HG02588 (cell line): ENCODE data around the gene HNRNPDL.
A peak's percentile ranks its signal among the peaks of the same experiment; 100 is the strongest.
"Not testable (repeated sequence)": the region's sequence is repeated elsewhere in the genome, so short reads cannot be mapped to it uniquely, and the experiment has no call there.

Experiments
- ATAC-seq: cut with Tn5 transposase; IDR thresholded peaks from one replicate; pipeline ENCODE4 v1.9.1; 2021; ENCODE audit warnings: mild to moderate bottlenecking, moderate library complexity; ENCODE audit not compliant: unreplicated experiment

The HNRNPDL gene

GRCh38 chr4:82430193-82430963, at the start of gene HNRNPDL, which contains the start of gene ENOPH1:
Gene HNRNPDL, minus strand, starts transcription at chr4:82430462. Its CDS starts 772 bp downstream, at chr4:82429690.
Gene ENOPH1, plus strand, starts transcription at chr4:82430590. Its CDS starts 240 bp downstream, at chr4:82430830.
- peak; percentile 74 for ATAC-seq

- ATAC-seq = no peak
These were observed 49.3 kb upstream of the HNRNPDL start for GRCh38 chr4:82479562-82479961.

GRCh38 chr4:82477469-82477868, 47.2 kb upstream of the HNRNPDL start:
- ATAC-seq = not testable (repeated sequence)

- ATAC-seq = not testable (repeated sequence)
These were observed 45.7 kb upstream of the HNRNPDL start for GRCh38 chr4:82475931-82476330.

- no peak for ATAC-seq
These were observed 43.4 kb upstream of the HNRNPDL start for GRCh38 chr4:82473621-82474164.

GRCh38 chr4:82473080-82473479, 42.8 kb upstream of the HNRNPDL start:
- not testable (repeated sequence) for ATAC-seq

DNA sequence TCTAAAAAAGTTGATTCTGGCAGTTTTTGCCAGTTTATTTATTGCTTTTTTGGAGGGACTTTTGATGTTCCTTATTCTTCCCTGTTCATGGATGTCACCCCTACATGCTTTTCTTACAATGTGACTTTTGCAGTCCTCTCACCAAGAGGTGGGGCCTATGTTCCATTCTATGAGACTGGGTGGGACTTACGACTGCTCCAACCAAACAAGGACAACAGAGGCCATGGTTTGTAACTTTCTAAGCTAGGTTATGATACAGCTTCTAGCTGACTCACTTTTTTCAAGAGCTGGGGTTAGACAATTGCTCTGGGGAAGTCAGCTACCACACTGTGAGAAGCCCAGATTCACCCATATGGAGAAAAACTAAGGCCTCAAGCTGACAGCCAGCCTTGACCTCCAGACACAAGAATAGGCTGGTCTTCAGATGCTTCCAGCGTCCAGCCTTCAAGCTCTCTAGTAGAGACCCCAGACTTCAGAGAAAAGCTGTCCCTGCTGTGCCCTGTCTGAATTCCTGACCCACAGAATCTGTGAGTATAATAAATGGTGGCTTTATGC, 39.6 kb upstream of the HNRNPDL start:
- no peak for ATAC-seq

DNA sequence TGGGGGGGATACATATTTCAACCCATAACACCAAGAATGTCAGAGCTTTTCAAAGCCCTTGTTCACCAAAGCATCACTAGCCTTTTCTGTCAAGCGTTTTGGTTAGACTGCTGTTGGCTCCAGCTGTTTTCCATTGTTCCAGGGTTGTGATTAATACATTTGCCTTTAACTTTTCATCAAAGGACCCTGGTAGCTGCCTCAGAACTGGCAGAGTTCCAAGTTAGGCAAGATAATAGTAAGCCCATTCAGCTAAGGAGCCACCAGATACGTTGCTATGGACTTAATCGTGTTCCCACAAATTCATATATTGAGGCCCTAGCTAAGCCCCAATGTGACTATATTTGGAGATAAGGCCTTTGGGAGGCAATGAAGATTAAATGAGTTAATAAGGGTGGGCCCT, 37.2 kb upstream of the HNRNPDL start:
- ATAC-seq = no peak

GRCh38 chr4:82463221-82463620, 33.0 kb upstream of the HNRNPDL start:
- no peak for ATAC-seq

DNA sequence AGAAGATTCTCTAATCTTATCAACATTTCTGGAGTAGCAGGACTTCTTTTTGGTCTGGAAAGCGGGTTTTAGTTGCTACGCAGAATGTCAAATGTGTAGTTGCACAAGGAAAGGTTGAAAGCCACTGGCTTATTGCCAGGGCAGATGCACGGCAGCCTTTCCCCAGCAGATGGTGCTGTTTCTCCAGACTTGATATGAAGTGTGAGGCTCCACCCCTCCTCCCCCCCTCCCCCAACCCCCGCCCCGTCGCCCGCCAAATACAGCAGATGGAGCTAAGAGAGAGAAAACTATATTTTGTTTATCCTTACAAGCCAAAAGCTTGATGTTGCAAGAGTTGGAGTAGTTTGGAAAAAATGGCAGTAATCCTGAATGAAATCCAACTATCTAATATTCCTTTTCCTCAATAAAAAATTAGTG, 32.2 kb upstream of the HNRNPDL start:
- ATAC-seq = peak; percentile 69

DNA sequence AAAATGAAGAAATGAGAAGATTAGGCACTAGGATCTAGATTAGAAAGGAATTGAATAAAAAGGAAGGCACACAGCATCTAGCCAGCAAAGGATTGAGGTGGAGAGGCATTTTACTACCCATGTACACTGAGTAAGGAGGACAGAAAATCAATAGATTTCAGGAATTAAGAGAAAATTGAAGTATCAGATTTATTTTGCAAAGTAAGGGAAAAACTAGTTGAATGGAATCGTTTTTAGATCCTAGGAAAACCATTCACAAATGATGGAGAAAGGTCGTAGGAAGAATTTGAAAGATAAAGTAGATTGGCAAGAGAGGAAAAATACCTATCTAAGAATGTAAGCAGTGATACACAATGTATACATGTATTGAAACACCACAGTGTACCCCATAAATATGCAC, 31.4 kb upstream of the HNRNPDL start:
- ATAC-seq = no peak

- no peak for ATAC-seq
These were observed 28.5 kb upstream of the HNRNPDL start for GRCh38 chr4:82458729-82459128.

GRCh38 chr4:82457266-82457665, 27.0 kb upstream of the HNRNPDL start:
- ATAC-seq = no peak

DNA sequence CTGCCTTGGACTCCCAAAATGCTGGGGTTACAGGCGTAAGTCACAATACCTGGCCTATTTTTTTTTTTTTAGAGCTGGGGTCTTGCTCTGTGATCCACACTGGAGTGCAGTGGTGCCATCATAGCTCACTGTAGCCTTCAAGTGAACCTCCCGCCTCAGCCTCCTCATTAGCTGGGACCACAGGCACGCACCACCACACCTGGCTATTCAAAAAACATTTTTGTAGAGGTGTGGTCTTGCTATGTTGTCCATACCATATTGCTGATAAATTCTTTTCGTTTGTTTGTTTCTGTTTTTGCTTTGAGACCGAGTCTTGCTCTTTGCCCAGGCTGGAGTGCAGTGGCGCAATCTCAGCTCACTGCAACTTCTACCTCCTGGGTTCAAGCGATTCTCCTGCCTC, 21.8 kb upstream of the HNRNPDL start:
- ATAC-seq = no peak

GRCh38 chr4:82450966-82451755, 20.9 kb upstream of the HNRNPDL start:
- ATAC-seq = no peak

DNA sequence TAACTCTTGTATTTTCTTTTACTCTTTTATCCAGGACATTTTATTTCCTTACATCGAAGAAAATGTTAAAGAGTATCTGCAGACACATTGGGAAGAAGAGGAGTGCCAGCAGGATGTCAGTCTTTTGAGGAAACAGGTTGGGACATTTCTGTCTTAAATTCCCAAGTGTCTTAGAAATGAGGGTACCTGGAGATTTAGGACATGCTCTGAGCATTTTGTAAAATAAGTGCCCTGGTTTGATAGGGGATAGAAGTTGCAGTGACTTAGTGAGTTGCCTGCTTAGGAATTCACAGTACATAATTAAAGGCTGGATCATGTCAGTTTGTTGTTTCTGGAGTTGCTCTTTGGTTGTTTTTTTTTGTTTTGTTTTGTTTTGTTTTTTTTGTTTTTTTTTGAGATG, 17.6 kb upstream of the HNRNPDL start:
- no peak for ATAC-seq

- ATAC-seq = no peak
These were observed 8.8 kb upstream of the HNRNPDL start for GRCh38 chr4:82439088-82439487.

DNA sequence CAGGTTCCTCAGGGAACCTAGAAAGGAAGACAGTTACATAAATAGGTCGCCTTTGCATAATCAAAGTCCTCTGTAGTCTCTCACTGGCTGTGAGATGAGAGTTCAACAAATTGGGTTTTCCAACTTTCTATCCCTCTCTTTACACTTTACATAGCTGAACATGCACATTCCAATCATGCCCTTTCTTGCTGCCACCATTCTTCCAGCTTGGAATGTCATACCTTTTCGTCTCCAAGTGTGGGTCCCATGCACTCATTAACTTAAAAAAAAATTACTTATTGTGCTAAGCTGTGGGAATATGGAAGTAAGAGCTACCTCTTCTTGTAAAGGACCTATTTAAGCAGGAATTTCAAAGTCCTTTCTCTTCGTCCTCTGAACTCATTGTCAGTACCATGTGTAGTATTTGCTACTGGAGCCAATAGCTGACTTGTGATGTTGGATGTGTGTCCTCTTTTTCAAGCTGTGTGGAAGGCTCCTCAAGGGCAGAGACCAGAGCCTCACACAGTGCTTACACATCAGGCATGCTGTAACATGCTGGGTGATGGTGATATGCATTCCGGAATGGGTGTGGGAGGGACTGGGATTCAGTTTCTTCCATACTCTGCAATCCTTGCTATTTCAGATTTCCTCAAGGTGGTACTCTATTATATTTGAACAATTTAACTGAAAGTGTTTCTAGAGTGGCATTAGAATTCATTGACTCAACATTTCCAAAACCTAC, 7.2 kb upstream of the HNRNPDL start:
- ATAC-seq = no peak

DNA sequence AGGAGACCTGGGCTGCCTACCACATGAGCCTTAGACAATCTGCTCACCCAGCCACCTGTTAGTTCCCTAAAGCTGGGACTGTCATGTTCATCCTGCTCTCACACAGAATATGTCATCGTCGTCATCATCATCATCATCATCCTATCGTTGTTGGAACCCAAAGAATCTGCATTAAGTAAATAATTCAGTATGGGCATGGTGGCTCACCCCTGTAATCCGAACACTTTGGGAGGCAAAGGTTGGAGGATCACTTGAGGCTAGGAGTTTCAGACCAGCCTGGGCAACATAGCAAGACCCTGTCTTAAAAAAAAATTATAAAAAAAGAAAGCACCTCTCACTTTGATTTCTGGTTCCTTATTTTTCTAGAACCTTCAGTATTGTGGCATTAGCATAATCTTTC, 6.5 kb upstream of the HNRNPDL start:
- ATAC-seq = no peak

DNA sequence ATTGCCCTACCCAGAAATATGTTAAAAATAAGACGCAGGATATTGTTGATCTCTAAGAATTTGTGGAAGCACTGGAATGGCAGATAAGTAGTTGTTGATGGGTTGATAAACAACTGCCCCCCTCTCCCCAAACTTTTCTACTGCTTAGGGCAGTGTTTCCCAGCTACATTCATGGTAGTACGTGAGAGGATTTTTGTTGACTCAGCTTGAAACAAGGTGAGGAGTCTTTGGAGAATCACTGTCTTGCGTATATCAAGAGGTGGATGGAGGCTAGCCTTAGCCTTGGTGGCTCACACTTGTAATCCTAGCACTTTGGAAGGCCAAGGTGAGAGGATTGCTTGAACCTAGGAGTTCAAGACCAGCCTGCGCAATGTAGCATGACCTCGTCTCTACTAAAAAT, 5.9 kb upstream of the HNRNPDL start:
- ATAC-seq = no peak

- ATAC-seq = no peak
These were observed 4.7 kb upstream of the HNRNPDL start for GRCh38 chr4:82434949-82435348.
